Measurements from ENCODE around the gene NHSL1. TPM values are rescaled to one million over a fixed set of nuclear protein-coding genes. Genes with fewer than 3 reads are reported as not detected.

The NHSL1 gene
- total RNA-seq, 2 donors from 2014 or later, result 16.3 to 17.5 TPM

DNA sequence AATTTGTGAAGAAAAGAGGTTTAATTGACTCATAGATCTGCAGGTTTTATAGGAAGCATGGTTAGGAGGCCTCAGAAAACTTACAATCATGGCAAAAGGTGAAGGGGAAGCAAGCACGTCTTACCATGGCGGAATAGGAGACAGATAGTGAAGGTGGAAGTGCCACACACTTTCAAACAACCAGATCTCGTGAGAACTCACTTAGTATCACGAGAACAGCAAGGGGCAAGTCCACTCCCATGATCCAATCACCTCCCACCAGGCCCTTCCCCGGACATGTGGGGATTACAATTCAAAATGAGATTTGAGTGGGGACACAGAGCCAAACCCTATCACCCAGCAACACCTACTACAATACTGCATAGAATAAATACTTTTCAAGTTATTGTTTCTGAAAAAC lies 102.6 kb downstream of the NHSL1 start:
- H3K4me3 Mint-ChIP-seq, result no peak overlapping the region
- Histone ChIP-seq H3K36me3 (ENCODE audit: control insufficient read depth, insufficient read depth, low read length) (no peaks in the 10 kb centered on the region), H3K4me1 (ENCODE audit: control insufficient read depth, insufficient read depth, low read length) (no peaks in the 10 kb centered on the region), H3K9ac (ENCODE audit: extremely low read depth, low read length, poor library complexity, severe bottlenecking) (no peak overlapping the region), H3K27ac (ENCODE audit: low read depth, low read length) (no peak overlapping the region), H3K4me3 (ENCODE audit: low read length) (no peak overlapping the region), H3K9me3 (ENCODE audit: control insufficient read depth, low read length) (no peaks in the 10 kb centered on the region), H3K27me3 (ENCODE audit: control insufficient read depth, insufficient read depth, low read length, poor library complexity, severe bottlenecking) (no peaks in the 10 kb centered on the region)
- no peak for DNase-seq
- no peaks in the 10 kb centered on the region for H3K9me3 Mint-ChIP-seq
- no peaks in the 10 kb centered on the region for H3K27me3 Mint-ChIP-seq (ENCODE audit: insufficient read depth)
- H3K4me1 Mint-ChIP-seq, result peaks cover 10% of the 10 kb centered on the region
- TF ChIP-seq, protein P1, sequence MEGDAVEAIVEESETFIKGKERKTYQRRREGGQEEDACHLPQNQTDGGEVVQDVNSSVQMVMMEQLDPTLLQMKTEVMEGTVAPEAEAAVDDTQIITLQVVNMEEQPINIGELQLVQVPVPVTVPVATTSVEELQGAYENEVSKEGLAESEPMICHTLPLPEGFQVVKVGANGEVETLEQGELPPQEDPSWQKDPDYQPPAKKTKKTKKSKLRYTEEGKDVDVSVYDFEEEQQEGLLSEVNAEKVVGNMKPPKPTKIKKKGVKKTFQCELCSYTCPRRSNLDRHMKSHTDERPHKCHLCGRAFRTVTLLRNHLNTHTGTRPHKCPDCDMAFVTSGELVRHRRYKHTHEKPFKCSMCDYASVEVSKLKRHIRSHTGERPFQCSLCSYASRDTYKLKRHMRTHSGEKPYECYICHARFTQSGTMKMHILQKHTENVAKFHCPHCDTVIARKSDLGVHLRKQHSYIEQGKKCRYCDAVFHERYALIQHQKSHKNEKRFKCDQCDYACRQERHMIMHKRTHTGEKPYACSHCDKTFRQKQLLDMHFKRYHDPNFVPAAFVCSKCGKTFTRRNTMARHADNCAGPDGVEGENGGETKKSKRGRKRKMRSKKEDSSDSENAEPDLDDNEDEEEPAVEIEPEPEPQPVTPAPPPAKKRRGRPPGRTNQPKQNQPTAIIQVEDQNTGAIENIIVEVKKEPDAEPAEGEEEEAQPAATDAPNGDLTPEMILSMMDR (conservative IDR thresholded peaks at IDR 0.05), result no peak
- WGBS, 2 experiments (ENCODE audit: insufficient coverage in 1 of 2, insufficient read length in 1 of 2), result 95 to 100% methylated on average over 2 to 5 of the region's 5 CpGs
- no peaks in the 10 kb centered on the region for H3K36me3 Mint-ChIP-seq (ENCODE audit: low read depth)
- no peak overlapping the region for H3K27ac Mint-ChIP-seq

GRCh38 chr6:138393871-138394783 lies 105.2 kb downstream of the NHSL1 start:
- Mint-ChIP-seq H3K4me1 (peaks cover 7% of the 10 kb centered on the region), H3K27me3 (ENCODE audit: insufficient read depth) (peaks cover 4% of the 10 kb centered on the region), H3K27ac (no peak overlapping the region), H3K4me3 (no peak overlapping the region), H3K36me3 (ENCODE audit: low read depth) (no peaks in the 10 kb centered on the region), H3K9me3 (no peaks in the 10 kb centered on the region)
- Histone ChIP-seq H3K4me1 (ENCODE audit: control insufficient read depth, insufficient read depth, low read length) (no peaks in the 10 kb centered on the region), H3K9me3 (ENCODE audit: control insufficient read depth, low read length) (no peaks in the 10 kb centered on the region), H3K27ac (ENCODE audit: low read depth, low read length) (no peak overlapping the region), H3K9ac (ENCODE audit: extremely low read depth, low read length, poor library complexity, severe bottlenecking) (no peak overlapping the region), H3K36me3 (ENCODE audit: control insufficient read depth, insufficient read depth, low read length) (no peaks in the 10 kb centered on the region), H3K27me3 (ENCODE audit: control insufficient read depth, insufficient read depth, low read length, poor library complexity, severe bottlenecking) (no peaks in the 10 kb centered on the region), H3K4me3 (ENCODE audit: low read length) (no peak overlapping the region)
- no peak for DNase-seq
- WGBS, 2 experiments (ENCODE audit: insufficient coverage in 1 of 2, insufficient read length in 1 of 2), result 91 to 93% methylated on average over 2 to 5 of the region's 5 CpGs
- TF ChIP-seq, protein P1 (conservative IDR thresholded peaks at IDR 0.05), result no peak

DNA sequence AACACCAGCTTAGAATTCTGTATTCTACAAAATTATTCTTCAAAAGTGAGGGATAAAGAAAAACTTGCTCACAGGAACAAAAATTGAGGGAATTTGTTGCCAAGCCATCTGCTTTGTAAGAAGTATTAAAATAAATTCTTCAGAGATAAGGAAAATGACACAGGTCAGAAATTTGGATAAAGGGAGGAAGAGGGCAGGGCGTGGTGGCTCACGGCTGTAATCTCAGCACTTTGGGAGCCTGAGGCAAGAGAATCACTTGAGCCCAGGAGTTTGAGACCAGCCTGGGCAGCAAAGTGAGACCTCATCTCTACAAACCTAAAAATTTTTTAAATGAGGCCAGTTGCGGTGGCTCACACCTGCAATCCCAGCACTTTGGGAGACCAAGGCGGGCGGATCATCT lies 109.7 kb downstream of the NHSL1 start:
- DNase-seq, result no peak
- Mint-ChIP-seq H3K36me3 (ENCODE audit: low read depth) (no peaks in the 10 kb centered on the region), H3K27ac (no peak overlapping the region)

More for the DNA sequence above, 109.7 kb downstream of the NHSL1 start:
- TF ChIP-seq, protein P1 (conservative IDR thresholded peaks at IDR 0.05), result no peak
- Histone ChIP-seq H3K27ac (ENCODE audit: low read depth, low read length) (no peak overlapping the region), H3K9ac (ENCODE audit: extremely low read depth, low read length, poor library complexity, severe bottlenecking) (no peak overlapping the region), H3K36me3 (ENCODE audit: control insufficient read depth, insufficient read depth, low read length) (no peaks in the 10 kb centered on the region), H3K4me3 (ENCODE audit: low read length) (no peak overlapping the region), H3K4me1 (ENCODE audit: control insufficient read depth, insufficient read depth, low read length) (peaks cover 4% of the 10 kb centered on the region), H3K27me3 (ENCODE audit: control insufficient read depth, insufficient read depth, low read length, poor library complexity, severe bottlenecking) (no peaks in the 10 kb centered on the region), H3K9me3 (ENCODE audit: control insufficient read depth, low read length) (no peaks in the 10 kb centered on the region)
- H3K27me3 Mint-ChIP-seq (ENCODE audit: insufficient read depth), result peaks cover 4% of the 10 kb centered on the region
- no peaks in the 10 kb centered on the region for H3K9me3 Mint-ChIP-seq
- no peak overlapping the region for H3K4me3 Mint-ChIP-seq
- 87 to 94% methylated on average over 3 to 5 of the region's 5 CpGs for WGBS, 2 experiments (ENCODE audit: insufficient coverage in 1 of 2, insufficient read length in 1 of 2)
- peaks cover 25% of the 10 kb centered on the region for H3K4me1 Mint-ChIP-seq
